ENCODE measurements around the gene PARL.

The PARL gene

DNA sequence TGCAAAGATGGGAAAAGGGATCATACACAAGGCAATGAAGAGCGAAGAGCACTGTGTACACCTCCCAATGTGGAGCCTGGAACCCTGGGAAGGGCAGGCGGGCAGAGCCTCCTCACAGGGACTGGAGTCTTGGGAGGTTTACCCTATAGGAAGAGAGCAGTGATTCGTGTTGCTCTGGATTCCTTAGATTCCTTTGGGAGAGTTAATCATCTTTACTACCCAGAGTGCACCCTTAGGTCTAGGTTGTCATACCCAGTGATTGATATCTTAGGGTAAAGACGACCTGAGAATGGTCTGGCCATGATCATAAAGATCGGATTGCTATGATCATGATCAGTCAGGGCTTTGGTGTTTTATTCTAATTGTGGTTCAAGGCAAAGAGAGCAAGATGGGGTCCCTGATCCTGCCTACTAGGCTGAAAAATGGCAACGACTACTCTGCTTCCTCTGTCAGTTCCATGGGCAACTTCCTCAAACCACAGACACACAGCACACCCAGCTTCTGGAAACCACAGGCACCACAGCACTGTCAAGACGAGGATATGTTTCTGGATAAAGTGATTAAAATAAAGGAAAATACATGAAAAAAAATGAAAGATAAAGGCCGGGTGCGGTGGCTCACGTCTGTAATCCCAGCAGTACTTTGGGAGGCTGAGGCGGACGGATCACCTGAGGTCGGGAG, 38.9 kb downstream of the PARL start:
- no peak for DNase-seq

- DNase-seq: no peak
Observed at GRCh38 chr3:183845090-183845489, 39.6 kb downstream of the PARL start.

- no peak for DNase-seq
Observed at GRCh38 chr3:183844606-183845005, 40.1 kb downstream of the PARL start.

DNA sequence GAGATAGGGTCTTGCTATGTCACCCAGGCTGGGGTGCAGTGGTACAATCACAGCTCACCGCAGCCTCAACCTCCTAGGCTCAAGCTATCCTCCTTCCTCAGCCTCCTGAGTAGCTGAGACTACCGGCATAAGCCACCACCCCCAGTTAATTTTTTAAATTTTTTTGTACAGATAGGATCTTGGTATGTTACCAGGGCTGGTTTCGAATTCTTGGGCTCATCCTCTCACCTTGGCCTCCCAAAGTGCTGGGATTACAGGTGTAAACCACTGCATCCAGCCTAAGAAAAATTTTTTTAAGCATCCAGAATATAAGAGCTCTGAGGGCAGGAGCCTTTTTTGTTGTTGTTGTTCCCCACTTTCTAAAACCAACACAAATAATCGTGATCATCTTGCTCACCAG, 44.9 kb downstream of the PARL start:
- DNase-seq: no peak

GRCh38 chr3:183837894-183838293, 46.8 kb downstream of the PARL start:
- no peak for DNase-seq

GRCh38 chr3:183837390-183837789, 47.3 kb downstream of the PARL start:
- DNase-seq: no peak

GRCh38 chr3:183833516-183833915, 51.2 kb downstream of the PARL start:
- DNase-seq: no peak

- no peak for DNase-seq
Observed at GRCh38 chr3:183830187-183830586, 54.5 kb downstream of the PARL start.

DNA sequence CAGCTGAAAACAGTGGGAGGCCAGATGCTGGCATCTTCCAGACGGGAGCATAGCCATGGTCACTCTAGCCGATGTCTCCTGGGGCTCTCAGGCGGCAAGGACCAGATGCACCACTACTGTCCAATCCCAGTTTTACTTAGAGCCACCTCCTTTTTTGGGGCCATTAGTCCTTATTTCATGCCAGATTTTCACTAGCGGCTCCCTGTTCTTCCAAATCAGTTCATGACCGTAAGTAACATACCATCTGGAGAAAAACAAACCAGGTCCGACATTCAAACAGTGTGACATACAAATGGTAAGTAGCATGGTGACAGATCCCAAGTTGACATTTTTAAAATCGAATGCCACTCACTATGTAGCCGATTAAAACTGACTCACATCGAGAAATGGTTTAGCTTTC, 55.2 kb downstream of the PARL start:
- no peak for DNase-seq

DNA sequence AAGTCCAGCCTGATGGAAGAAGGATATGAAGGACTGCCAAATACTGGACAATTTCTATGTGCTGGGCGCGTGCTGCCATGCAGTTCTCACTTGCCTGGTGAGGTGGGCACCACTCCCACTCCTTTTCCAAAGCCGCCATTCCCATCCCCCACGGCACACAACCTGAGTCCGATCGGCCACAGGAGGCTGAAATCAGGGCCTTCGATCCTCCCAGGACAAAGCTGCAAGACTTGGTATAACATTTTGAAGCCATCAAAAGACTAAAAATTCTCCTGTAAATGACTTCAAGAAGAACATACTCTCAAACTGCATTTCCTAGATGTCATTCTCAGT, 56.2 kb downstream of the PARL start:
- no peak for DNase-seq

- DNase-seq: no peak
Observed at GRCh38 chr3:183827809-183828537, 56.7 kb downstream of the PARL start.

DNA sequence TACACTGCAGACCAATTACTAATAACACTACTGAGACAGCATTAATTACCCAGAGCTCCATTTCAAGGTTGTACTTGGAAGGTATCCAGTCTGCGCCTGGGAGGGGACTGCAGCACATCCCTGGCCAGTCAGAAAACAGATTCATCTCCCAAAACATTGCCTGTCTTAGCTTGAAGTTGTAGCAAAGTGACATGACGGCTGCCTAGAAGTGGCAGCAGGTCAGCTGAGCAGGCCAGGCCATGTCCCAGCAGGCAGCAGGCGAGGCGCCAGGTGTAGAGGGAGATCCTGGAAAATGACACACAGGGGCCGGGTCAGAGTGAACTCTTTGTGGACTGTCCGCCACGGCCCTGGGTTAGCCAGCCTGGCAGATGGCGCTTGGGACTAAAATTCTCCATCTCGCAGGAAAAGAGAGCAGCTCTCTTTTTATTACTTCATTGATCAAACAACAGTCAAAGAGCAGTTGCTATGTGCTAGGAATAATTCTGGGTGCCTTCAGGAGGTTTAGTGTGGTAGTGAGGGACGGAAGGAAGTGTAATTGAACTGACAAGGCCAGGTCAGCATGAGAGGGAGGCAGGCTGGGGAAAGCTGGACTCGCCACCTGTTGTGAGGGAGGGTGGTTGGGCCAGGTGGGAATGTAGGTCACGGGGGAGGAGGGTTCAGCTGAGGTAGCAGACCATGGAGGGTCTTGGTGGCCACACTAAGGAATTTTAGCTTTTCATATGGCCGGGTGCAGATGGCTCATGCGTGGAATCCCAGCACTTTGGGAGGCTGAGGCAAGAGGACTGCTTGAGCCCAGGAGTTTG, 58.0 kb downstream of the PARL start:
- no peak for DNase-seq

- peak; percentile 50 for DNase-seq
Observed at GRCh38 chr3:183825456-183826161, 59.1 kb downstream of the PARL start, which contains the start of gene MAP6D1. Gene MAP6D1, minus strand, starts transcription at chr3:183825577. Its CDS starts 30 bp downstream, at chr3:183825547.

GRCh38 chr3:183824761-183825455, 59.8 kb downstream of the PARL start:
- DNase-seq: no peak

- DNase-seq: no peak
Observed at GRCh38 chr3:183823963-183824362, 60.7 kb downstream of the PARL start.

GRCh38 chr3:183822631-183823030, 62.0 kb downstream of the PARL start:
- no peak for DNase-seq

- DNase-seq: no peak
Observed at GRCh38 chr3:183819831-183820230, 64.8 kb downstream of the PARL start.

GRCh38 chr3:183818706-183819624, 65.7 kb downstream of the PARL start:
- DNase-seq: no peak

GRCh38 chr3:183818041-183818620, 66.5 kb downstream of the PARL start:
- DNase-seq: no peak

DNA sequence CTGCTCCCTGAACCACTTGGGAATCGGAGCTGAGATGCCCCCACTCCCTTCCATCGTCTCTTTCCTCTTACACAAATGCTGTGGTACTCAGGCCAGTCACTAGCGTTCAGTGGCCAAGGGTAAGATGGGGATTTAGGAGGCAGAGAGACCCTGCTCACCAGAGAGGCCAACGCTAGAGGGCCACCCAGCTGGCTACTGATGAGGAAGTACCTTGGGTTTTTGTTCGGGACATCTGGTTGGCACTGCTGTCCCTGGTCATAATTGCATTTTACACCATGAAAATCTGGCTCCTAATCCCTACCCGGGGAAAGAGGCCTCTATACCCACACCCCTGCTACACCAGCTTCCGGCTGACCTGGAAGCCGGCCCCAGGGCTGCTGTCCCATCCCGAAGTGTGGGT, 67.0 kb downstream of the PARL start:
- no peak for DNase-seq

Measured in CD4-positive, alpha-beta T cell treated with Interleukin-17A for 1 hour (primary cell).